Left ventricle myocardium inferior (tissue), 1 donor: ENCODE results near the gene WNT7B. TPM values are rescaled to one million over a fixed set of nuclear protein-coding genes. Genes with fewer than 3 reads are reported as not detected.

Experiments
- DNase-seq: peaks from one replicate; pipeline ENCODE4 v3.0.0-alpha.2; 2020
- H3K27ac ChIP-seq: fragments of 200-600 bp; replicated peaks from 2 replicates; pipeline ENCODE4 v1.8.0; 2021
- H3K27me3 ChIP-seq: fragments of 200-600 bp; 2 replicates; pipeline ENCODE4 v1.8.0; 2021; ENCODE audit warnings: low read depth
- H3K36me3 ChIP-seq: fragments of 200-600 bp; 2 replicates; pipeline ENCODE4 v1.8.0; 2021
- H3K4me1 ChIP-seq: fragments of 200-600 bp; 2 replicates; pipeline ENCODE4 v1.8.0; 2021
- H3K4me3 ChIP-seq: fragments of 200-600 bp; 2 replicates; pipeline ENCODE4 v1.8.0; 2021; ENCODE audit warnings: mild to moderate bottlenecking, moderate library complexity
- H3K9me3 ChIP-seq: fragments of 200-600 bp; replicated peaks from 2 replicates; pipeline ENCODE4 v1.8.0; 2021
- intact Hi-C: fragments of 100-400 bp; cut with micrococcal nuclease; formaldehyde crosslinking; loops from one replicate; pipeline ENCODE4 v1.11.0; 2022
- total RNA-seq: library from RNA; stranded (reverse); fragmentation: NEBNext Ultra II Directional; extraction: Animal tissue kit (Norgen Biotek cat#: 25700); gene quantifications from one replicate; pipeline ENCODE4 v1.2.1, GENCODE V29; 2021
- TF ChIP-seq, protein P1 (sequence below): fragments of 200-600 bp; IDR thresholded peaks from 2 replicates; pipeline ENCODE4 v1.8.0; 2021; ENCODE audit warnings: antibody characterized with exemption, mild to moderate bottlenecking, borderline replicate concordance
- donor health status: DM: no; HTN: yes; CAD: no; lungs with severe emphysema.

WNT7B gene
- total RNA-seq, 1 donor from 2014 or later = not detected

DNA sequence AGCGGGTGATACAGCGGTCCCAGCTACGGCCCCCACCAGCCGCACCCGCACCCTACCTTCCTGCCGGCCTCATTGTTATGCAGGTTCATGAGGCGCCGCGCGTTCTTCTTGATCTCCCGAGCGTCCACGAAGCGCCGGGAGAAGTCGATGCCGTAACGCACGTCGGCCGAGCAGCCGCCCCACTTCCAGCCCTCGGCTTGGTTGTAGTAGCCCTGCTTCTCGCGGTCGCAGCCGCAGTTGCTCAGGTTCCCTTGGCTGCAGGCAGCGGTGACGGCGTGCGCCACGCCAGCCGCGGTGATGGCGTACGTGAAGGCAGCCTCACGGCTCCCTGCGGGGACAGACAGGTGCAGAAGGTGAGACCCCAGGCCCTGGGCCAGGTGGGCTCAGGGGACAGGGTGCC lies 45.9 kb downstream of the WNT7B start:
- TF ChIP-seq, protein P1, sequence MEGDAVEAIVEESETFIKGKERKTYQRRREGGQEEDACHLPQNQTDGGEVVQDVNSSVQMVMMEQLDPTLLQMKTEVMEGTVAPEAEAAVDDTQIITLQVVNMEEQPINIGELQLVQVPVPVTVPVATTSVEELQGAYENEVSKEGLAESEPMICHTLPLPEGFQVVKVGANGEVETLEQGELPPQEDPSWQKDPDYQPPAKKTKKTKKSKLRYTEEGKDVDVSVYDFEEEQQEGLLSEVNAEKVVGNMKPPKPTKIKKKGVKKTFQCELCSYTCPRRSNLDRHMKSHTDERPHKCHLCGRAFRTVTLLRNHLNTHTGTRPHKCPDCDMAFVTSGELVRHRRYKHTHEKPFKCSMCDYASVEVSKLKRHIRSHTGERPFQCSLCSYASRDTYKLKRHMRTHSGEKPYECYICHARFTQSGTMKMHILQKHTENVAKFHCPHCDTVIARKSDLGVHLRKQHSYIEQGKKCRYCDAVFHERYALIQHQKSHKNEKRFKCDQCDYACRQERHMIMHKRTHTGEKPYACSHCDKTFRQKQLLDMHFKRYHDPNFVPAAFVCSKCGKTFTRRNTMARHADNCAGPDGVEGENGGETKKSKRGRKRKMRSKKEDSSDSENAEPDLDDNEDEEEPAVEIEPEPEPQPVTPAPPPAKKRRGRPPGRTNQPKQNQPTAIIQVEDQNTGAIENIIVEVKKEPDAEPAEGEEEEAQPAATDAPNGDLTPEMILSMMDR = no peak

GRCh38 chr22:45930324-45930723 lies 46.6 kb downstream of the WNT7B start:
- no peaks in the 10 kb centered on the region for H3K9me3 ChIP-seq
- no peaks in the 10 kb centered on the region for H3K4me1 ChIP-seq
- H3K4me3 ChIP-seq = no peak overlapping the region
- DNase-seq = no peak
- TF ChIP-seq, protein P1 = no peak
- no peaks in the 10 kb centered on the region for H3K36me3 ChIP-seq
- intact Hi-C loops = no loop called here
- H3K27ac ChIP-seq = no peak overlapping the region
- H3K27me3 ChIP-seq = peaks cover 55% of the 10 kb centered on the region

More for the DNA sequence above, 45.9 kb downstream of the WNT7B start:
- no peak overlapping the region for H3K4me3 ChIP-seq
- intact Hi-C loops = no loop called here
- H3K4me1 ChIP-seq = no peaks in the 10 kb centered on the region
- no peak overlapping the region for H3K27ac ChIP-seq
- no peak for DNase-seq
- H3K36me3 ChIP-seq = no peaks in the 10 kb centered on the region
- no peaks in the 10 kb centered on the region for H3K9me3 ChIP-seq
- H3K27me3 ChIP-seq = peaks cover 63% of the 10 kb centered on the region

DNA sequence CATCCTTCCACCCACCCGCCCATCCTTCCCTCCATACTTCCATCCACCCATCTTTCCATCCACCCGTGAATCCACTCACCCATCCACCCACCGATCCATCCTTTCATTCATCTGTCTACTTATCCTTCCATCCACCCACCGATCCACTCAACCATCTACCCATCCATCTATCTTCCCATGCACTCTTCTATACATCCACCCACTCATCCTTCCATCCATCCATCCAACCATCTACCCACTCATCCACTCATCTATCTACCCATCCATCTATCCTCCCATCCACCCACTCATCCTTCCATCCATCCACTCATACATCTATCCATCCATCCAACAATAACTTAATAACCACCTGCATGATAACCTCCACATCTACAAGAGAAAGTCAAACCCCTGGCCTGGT lies 47.3 kb downstream of the WNT7B start:
- H3K4me1 ChIP-seq = no peaks in the 10 kb centered on the region
- H3K27ac ChIP-seq = no peak overlapping the region
- H3K9me3 ChIP-seq = no peaks in the 10 kb centered on the region
- TF ChIP-seq, protein P1 = no peak
- no peak overlapping the region for H3K4me3 ChIP-seq
- no peaks in the 10 kb centered on the region for H3K36me3 ChIP-seq
- intact Hi-C loops = no loop called here
- peaks cover 49% of the 10 kb centered on the region for H3K27me3 ChIP-seq
- no peak for DNase-seq

GRCh38 chr22:45928726-45929368 lies 48.1 kb downstream of the WNT7B start:
- no peak overlapping the region for H3K4me3 ChIP-seq
- H3K36me3 ChIP-seq = no peaks in the 10 kb centered on the region
- H3K4me1 ChIP-seq = no peaks in the 10 kb centered on the region
- peaks cover 41% of the 10 kb centered on the region for H3K27me3 ChIP-seq
- no peak overlapping the region for H3K27ac ChIP-seq
- H3K9me3 ChIP-seq = no peaks in the 10 kb centered on the region
- TF ChIP-seq, protein P1 = no peak
- no peak for DNase-seq
- intact Hi-C loops = no loop called here

DNA sequence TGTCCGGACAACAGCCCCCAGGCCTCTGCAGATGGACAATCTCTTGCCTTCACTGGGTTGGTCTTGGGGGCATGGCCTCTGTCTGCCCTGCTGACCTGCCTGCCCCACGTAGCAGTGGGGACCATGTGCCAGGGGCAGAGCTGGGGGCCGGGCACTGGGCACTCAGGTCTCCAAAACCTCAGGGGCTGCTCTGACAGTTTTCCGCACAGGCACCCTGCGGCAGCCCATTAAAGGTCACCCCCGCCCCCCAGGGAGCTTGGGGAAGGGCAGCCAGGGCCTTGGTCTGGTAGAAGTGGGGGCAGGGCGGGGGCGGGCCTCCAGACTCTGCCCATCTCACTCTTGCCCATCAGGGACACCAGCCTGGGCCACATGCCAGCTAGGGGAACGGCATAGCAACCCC lies 49.9 kb downstream of the WNT7B start:
- Histone ChIP-seq H3K36me3 (no peaks in the 10 kb centered on the region), H3K4me1 (no peaks in the 10 kb centered on the region), H3K27ac (no peak overlapping the region), H3K9me3 (no peaks in the 10 kb centered on the region), H3K27me3 (peaks cover 32% of the 10 kb centered on the region), H3K4me3 (no peak overlapping the region)
- no peak for DNase-seq
- TF ChIP-seq, protein P1 = no peak
- intact Hi-C loops = no loop called here
